ENCODE results near the gene ARF6. TPM values are rescaled to one million over a fixed set of nuclear protein-coding genes. Genes with fewer than 3 reads are reported as not detected.

The ARF6 gene
- polyA plus RNA-seq, 2 of the 4 experiments (the other 2 are of a cell fraction), result 33.3 to 54.8 TPM

GRCh38 chr14:49933128-49933527 lies 40.2 kb downstream of the ARF6 start (continued):
- TF ChIP-seq RAD21 (conservative IDR thresholded peaks at IDR 0.05 in 1 of 2, IDR thresholded peaks at IDR 0.05 in 1 of 2) (no peak), EHMT2 (IDR thresholded peaks at IDR 0.05; ENCODE audit: low read depth) (no peak), NPAS2 (CRISPR knock-in tag; IDR thresholded peaks at IDR 0.05; ENCODE audit: borderline replicate concordance) (no peak), RCOR1 (IDR thresholded peaks at IDR 0.05; ENCODE audit: low read depth, low read length) (no peak)

GRCh38 chr14:49933704-49934103 lies 40.8 kb downstream of the ARF6 start:
- no peak for ATAC-seq
- WGBS (ENCODE audit: missing lambda C conversion rate), result 92% methylated on average over 5 of the region's 5 CpGs

GRCh38 chr14:49934646-49935045 lies 41.8 kb downstream of the ARF6 start:
- FAIRE-seq, result no peak
- no peak for TF ChIP-seq CBX8 (IDR thresholded peaks at IDR 0.05)
- no peak for TF ChIP-seq ESRRA (IDR thresholded peaks at IDR 0.05; ENCODE audit: borderline replicate concordance, low read length)
- TF ChIP-seq MAFK (IDR thresholded peaks at IDR 0.05; ENCODE audit: partially characterized antibody), result peak; percentile 99
- no peak for TF ChIP-seq FOXS1 (CRISPR knock-in tag; IDR thresholded peaks at IDR 0.05)
- no peak for TF ChIP-seq PHF8 (IDR thresholded peaks at IDR 0.05; ENCODE audit: borderline replicate concordance, low read depth)
- peaks cover 6% of the 10 kb centered on the region; the same call in 1 of the 3 replicates for H3K9me3 ChIP-seq
- peak overlapping the region in 1 of 2 experiments; percentile 59; a peak in 2 of 6 replicates for H3K27ac ChIP-seq
- no peak overlapping the region for H3K4me2 ChIP-seq
- no peaks in the 10 kb centered on the region for H3K4me1 ChIP-seq
- H3K4me3 ChIP-seq, result no peak overlapping the region
- no peak for ATAC-seq
- CTCF ChIA-PET, result no interaction called here
- POLR2A ChIA-PET, result no interaction called here
- DNase-seq (ENCODE audit: low read depth in 1 of 2, low spot score in 1 of 2), result no peak

More at GRCh38 chr14:49933704-49934103, 40.8 kb downstream of the ARF6 start:
- FAIRE-seq, result no peak
- DNase-seq (ENCODE audit: low read depth in 1 of 2, low spot score in 1 of 2), result no peak
- Histone ChIP-seq H3K4me3 (no peak overlapping the region), H3K27ac (no peak overlapping the region), H3K9me3 (peaks cover 6% of the 10 kb centered on the region; the same call in 1 of the 3 replicates), H3K4me1 (no peaks in the 10 kb centered on the region), H3K4me2 (no peak overlapping the region)
- POLR2A ChIA-PET, result no interaction called here
- CTCF ChIA-PET, result no interaction called here
- TF ChIP-seq ATOH8 (CRISPR knock-in tag; IDR thresholded peaks at IDR 0.05; ENCODE audit: low read depth) (no peak), RNF2 (IDR thresholded peaks at IDR 0.05; ENCODE audit: borderline replicate concordance, low read depth) (no peak), ZFP36 (IDR thresholded peaks at IDR 0.05; ENCODE audit: borderline replicate concordance, partially characterized antibody) (no peak), ELK1 (IDR thresholded peaks at IDR 0.05; ENCODE audit: low read depth, low read length) (no peak), GATA3 (IDR thresholded peaks at IDR 0.05; ENCODE audit: borderline replicate concordance) (no peak), NR3C1 (IDR thresholded peaks at IDR 0.05) (no peak), EHF (CRISPR knock-in tag; IDR thresholded peaks at IDR 0.05) (no peak), ZNF302 (CRISPR knock-in tag; IDR thresholded peaks at IDR 0.05) (no peak), FOSB (CRISPR knock-in tag; IDR thresholded peaks at IDR 0.05) (no peak), CBX8 (IDR thresholded peaks at IDR 0.05) (no peak), FOXS1 (CRISPR knock-in tag; IDR thresholded peaks at IDR 0.05) (no peak)

- POLR2A ChIA-PET, result no interaction called here
- peaks cover 3% of the 10 kb centered on the region for H3K4me1 ChIP-seq
- CTCF ChIA-PET, result no interaction called here
- ATAC-seq (no peak), DNase-seq (ENCODE audit: low read depth in 1 of 2, low spot score in 1 of 2) (no peak), FAIRE-seq (no peak)
- no peak overlapping the region for H3K4me2 ChIP-seq
- WGBS (ENCODE audit: missing lambda C conversion rate), result 100% methylated on average over 3 of the region's 3 CpGs
- H3K27ac ChIP-seq, result no peak overlapping the region
- no peak overlapping the region for H3K4me3 ChIP-seq
- H3K9me3 ChIP-seq, result peaks cover 6% of the 10 kb centered on the region; the same call in 1 of the 3 replicates
- TF ChIP-seq ZSCAN20 (CRISPR knock-in tag; IDR thresholded peaks at IDR 0.05) (no peak), JUN (IDR thresholded peaks at IDR 0.05) (no peak), ESRRA (IDR thresholded peaks at IDR 0.05; ENCODE audit: borderline replicate concordance, low read length) (no peak), E2F6 (IDR thresholded peaks at IDR 0.05; ENCODE audit: borderline replicate concordance, low read depth) (no peak), CBX8 (IDR thresholded peaks at IDR 0.05) (no peak), HEYL (CRISPR knock-in tag; IDR thresholded peaks at IDR 0.05) (no peak), CTCF (IDR thresholded peaks at IDR 0.05) (no peak), CHD2 (IDR thresholded peaks at IDR 0.05; ENCODE audit: low read length, partially characterized antibody) (no peak), BCL3 (IDR thresholded peaks at IDR 0.05) (no peak), TP53 (CRISPR knock-in tag; IDR thresholded peaks at IDR 0.05) (no peak), ZC3H11A (IDR thresholded peaks at IDR 0.05) (no peak), CEBPB (IDR thresholded peaks at IDR 0.05) (no peak)
Observed at GRCh38 chr14:49935526-49935925, 42.6 kb downstream of the ARF6 start.

All from A549 (cell line).